ENCODE data around the gene MEAF6.

Gene MEAF6

DNA sequence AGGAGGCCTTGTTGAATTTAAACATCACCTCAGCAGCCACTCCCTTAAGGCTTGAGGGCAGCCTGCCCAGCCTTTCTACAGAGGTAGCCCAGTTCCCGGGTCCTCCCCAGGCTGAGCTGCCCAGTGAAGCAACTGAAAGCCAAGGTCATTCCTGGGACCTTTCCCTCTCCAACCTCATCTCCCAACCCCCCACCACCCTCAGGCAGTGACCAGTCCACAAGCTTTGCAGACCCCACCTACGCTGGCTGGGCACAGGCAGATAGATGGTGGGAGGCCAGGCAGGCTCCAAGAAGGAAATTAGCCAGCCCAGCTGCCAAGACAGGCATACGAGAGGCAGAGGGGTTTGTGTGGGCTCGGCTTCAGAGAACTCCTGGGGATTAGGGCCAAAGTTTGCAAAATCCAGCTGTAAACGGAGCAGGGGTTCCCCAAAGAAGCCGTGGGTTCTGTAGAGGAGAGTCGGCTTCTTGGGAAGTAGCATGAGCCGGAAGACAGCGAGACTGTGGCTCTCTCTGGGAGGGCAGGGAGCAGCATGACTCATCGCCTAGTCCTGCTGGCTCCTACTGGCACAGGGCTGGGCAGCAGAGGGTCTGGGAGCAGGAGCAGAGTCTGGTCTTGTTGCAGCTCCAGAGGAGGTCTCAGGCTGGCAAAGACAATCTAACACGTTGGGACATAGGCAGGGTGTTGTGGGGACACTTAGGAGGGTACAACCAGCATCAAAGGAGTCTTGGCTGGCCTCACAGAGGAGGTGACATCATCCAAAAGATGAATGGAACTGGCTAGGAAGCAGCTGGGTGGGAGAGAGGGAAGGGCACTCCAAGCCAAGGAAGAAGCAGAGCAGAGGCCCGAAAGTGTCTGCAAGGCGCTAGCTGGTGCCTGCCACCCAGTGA is 43.0 kb downstream of the MEAF6 start:
- DNase-seq, result peak in 2 of 3 experiments; percentile 59 to 74

DNA sequence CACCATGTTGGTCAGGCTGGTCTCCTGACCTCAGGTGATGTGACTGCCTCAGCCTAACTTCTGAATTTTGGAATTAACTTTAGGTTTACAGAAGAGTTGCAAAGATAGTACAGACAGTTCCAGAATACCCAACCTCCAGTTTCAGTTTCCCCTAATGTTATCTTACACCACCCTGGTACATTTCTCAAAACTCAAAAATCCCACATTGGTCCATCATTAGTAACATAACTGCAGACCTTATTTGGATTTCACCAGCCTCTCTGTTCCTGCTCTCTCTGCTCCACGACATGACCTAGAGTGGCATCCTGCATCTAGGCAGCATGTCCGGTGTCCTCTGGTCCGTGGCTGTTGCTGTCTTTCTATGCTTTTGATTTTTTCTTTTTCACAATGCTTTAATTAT is 45.2 kb downstream of the MEAF6 start:
- DNase-seq, result no peak

- no peak for DNase-seq
Measured at GRCh38 chr1:37468037-37468436, 46.5 kb downstream of the MEAF6 start.

GRCh38 chr1:37465593-37466517 is 48.7 kb downstream of the MEAF6 start:
- no peak for DNase-seq

DNA sequence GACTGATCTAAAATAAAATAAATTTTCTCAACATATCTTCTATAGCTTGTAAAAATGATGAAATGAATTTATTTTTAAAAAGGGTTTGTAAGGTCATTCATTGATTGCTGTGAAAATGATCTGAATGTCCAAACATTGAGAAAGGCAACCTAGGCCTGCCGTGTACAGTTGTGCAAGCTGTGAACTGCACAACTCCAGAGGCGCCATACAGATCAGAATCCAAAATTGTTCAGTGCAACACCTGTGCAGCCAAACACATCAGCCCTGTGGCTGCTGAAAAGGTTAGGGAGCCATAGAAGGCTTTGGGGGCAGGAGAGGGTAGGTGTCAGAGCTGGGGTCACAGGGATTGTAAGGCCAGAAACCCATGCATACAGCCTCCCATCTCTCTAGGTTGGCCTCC is 50.1 kb downstream of the MEAF6 start:
- no peak for DNase-seq

DNA sequence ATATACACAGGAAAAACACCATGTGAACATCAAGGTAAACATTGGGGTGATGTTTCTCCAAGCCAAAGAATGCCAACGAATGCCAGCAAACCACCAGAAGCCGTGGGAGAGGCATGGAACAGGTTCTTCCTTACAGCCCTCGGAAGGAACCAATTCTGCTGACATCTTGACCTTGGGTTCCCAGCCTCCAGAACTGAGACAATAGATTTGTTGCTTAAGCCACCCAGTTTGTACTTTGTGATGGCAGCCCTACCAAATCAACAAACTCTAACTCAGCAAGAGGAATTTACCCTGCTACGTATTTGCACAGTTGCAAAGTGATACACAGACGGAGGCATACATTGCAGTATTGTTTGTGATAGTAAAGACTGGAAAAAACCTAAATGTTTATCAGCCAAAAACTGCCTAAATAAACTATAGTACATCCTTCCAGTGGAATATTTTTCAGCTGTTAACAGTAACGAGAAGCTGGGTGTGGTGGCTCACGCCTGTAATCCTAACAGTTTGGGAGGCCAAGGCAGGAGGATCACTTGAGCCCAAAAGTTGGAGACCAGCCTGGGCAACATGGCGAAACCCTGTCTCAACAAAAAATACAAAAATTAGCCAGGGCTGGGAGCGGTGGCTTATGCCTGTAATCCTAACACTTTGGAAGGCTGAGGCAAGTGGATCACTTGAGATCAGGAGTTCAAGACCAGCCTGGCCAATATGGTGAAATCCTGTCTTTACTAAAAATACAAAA is 52.7 kb downstream of the MEAF6 start:
- DNase-seq, result no peak

- no peak for DNase-seq
Measured at GRCh38 chr1:37458551-37458950, 56.0 kb downstream of the MEAF6 start.

GRCh38 chr1:37456614-37457013 is 58.0 kb downstream of the MEAF6 start:
- DNase-seq, result no peak

DNA sequence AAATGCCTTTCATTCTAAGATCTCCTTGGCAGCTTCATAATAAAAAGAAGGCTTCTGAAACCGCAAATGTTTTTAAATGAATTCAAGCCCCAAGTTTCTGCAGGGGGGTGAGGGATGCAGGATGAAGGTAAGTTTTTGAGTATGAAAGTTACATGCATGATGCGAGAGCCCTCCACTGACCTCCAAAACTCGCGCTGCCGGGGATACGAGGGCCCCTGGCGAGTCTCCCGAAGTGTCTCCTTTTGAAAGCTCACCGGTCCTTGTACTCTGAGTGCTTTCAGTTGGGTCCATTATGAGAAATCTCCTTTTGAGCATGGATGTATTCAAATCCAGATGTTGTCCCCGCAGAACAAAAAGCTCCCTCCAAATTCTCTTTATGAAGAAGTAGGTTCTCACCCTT is 59.0 kb downstream of the MEAF6 start:
- DNase-seq, result no peak

DNA sequence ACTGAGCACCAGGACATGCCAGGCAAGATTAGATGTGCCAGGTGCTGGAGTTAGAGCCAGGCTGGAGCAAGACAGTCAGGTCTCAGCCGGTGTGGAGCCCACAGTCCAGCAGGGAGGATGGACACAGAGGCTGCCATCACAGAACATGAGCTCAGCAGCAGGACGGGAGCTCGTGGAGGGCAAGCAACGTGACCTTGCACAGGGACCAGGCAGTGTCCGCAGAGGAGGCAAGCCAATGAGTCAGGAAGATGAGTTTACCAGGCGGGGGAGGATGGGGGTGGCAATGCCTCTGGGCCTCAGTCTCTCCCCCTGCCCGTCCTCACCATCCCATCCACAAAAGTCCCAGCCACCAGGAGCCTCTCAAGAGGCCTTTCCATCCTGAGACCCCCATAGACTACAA is 60.9 kb downstream of the MEAF6 start:
- DNase-seq, result no peak

DNA sequence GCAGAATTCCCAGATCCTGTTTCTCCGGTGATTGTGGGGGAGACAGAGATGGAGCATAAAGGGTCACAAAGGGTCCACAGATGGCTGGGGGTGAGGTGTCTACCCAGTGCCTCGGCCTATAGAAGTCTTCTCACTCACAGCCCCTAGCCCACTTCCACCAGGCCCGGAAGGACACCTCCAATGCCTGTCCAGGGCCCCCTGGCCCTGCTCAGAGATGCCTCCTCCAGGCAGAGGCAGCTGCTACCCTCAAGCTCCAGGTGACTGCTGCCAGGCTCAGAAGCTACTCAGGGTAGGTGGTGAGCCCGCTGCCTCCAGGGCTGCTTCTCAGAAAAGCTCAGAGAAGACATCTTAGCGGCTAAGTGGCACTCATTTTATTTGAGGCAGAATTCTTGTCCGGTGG is 62.1 kb downstream of the MEAF6 start:
- no peak for DNase-seq

- peak in 1 of 3 experiments; percentile 20 for DNase-seq
Measured at GRCh38 chr1:37449936-37450335, 64.6 kb downstream of the MEAF6 start.

- peak in 2 of 3 experiments; percentile 34 to 63 for DNase-seq
Measured at GRCh38 chr1:37448691-37449417, 65.7 kb downstream of the MEAF6 start.

DNA sequence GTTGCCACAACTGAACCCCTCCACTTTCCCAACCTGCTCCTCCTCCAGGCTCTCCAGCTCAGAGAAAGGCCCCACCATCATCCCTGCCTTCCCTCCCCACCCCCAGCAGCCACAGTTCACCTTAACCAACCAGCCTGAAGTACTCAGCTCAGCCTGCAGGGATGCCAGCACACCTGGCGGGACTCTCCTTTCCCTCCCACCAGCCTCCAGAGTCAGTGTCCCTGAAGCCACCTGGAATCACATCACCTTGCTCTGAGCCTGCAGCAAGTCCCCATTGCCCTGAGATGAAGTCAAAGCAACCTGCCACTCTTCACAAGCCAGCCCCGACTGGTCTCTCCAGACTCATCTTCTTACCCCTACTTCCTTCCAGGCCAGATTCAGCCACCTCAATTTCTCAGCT is 66.4 kb downstream of the MEAF6 start:
- DNase-seq, result no peak

- DNase-seq, result no peak
Measured at GRCh38 chr1:37446874-37447273, 67.7 kb downstream of the MEAF6 start.

DNA sequence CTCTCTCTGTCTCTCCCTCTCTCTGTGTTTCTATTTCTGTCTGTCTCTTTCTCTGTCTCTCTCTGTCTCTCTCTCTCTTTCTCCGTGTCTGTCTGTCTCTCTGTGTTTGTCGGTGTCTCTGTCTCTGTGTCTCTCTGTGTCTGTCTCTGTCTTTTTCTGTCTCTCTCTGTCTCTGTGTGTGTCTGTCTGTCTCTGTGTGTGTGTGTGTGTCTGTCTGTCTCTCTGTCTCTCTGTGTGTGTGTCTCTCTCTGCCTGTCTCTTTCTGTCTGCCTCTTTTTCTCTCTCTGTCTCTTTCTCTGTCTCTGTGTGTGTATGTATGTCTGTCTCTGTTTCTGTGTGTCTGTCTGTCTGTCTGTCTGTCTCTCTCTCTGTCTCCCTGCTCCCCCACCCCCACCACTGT is 71.9 kb downstream of the MEAF6 start:
- no peak for DNase-seq
